ENCODE data around the gene AGAP1. TPM values are rescaled to one million over a fixed set of nuclear protein-coding genes. Genes with fewer than 3 reads are reported as not detected.

The AGAP1 gene
- total and polyA plus RNA-seq, 4 donors: 2.0 to 8.5 (median 5.4) TPM

DNA sequence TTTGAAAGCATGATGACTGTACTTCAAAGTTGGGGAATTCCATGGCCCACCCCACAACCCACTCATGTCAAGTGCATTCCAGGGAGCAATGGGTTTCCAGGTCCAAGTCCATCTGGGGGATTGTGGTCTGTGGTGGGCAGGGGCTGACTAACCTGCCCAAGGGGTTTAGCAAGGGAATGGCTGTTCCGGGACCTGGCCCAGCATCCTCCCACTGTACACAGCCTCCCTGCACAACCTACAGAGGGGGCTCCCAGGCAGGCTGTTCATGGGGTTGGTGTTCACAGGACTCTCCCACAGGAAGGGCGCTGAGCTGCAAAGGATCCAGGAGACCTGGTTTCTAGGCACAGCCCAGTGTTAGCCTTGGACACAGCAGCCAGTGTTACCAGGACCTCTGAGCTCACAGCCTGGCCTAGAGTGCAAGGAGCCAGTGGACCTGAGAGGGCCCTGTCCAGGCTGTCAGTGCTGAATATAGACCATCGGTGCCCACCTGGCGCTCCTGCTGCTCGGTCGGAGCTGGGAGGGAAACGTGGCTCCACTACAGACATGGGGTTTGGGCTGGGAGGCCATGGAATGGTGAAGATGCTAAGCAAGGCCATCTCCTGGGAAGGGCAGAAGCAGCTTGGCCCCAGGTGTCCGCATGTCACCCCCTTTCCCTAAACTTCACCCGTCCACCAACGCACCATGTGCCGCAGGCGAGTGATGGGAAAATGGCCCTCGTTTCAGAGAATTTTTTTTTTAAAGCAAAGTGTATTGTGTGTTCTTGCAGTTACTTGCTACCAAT lies 357.1 kb downstream of the AGAP1 start:
- WGBS: 97% methylated on average over 13 of the region's 13 CpGs
- H3K9me3 ChIP-seq (ENCODE audit: control insufficient read depth in 4 of 4, low read length in 3 of 4): no peaks in the 10 kb centered on the region
- H3K27me3 ChIP-seq (ENCODE audit: control insufficient read depth in 4 of 4, insufficient read depth in 4 of 4, low read length in 3 of 4): no peaks in the 10 kb centered on the region
- H3K9ac ChIP-seq (ENCODE audit: low read depth in 1 of 2, low read length in 2 of 2): no peak overlapping the region
- no peaks in the 10 kb centered on the region for H3K4me1 ChIP-seq (ENCODE audit: control insufficient read depth in 4 of 4, insufficient read depth in 4 of 4, low read length in 3 of 4)
- no peak overlapping the region for H3K27ac ChIP-seq (ENCODE audit: low read depth in 1 of 2, low read length in 2 of 2)
- no peak overlapping the region for H3K4me3 ChIP-seq (ENCODE audit: low read depth in 1 of 3, low read length in 3 of 3)
- no peak for DNase-seq (ENCODE audit: low spot score)
- no peaks in the 10 kb centered on the region for H3K36me3 ChIP-seq (ENCODE audit: control insufficient read depth in 4 of 4, insufficient read depth in 3 of 4, low read depth in 1 of 4, low read length in 3 of 4)
- no peak for TF ChIP-seq HNF4A (conservative IDR thresholded peaks at IDR 0.05)
- TF ChIP-seq, protein P1, sequence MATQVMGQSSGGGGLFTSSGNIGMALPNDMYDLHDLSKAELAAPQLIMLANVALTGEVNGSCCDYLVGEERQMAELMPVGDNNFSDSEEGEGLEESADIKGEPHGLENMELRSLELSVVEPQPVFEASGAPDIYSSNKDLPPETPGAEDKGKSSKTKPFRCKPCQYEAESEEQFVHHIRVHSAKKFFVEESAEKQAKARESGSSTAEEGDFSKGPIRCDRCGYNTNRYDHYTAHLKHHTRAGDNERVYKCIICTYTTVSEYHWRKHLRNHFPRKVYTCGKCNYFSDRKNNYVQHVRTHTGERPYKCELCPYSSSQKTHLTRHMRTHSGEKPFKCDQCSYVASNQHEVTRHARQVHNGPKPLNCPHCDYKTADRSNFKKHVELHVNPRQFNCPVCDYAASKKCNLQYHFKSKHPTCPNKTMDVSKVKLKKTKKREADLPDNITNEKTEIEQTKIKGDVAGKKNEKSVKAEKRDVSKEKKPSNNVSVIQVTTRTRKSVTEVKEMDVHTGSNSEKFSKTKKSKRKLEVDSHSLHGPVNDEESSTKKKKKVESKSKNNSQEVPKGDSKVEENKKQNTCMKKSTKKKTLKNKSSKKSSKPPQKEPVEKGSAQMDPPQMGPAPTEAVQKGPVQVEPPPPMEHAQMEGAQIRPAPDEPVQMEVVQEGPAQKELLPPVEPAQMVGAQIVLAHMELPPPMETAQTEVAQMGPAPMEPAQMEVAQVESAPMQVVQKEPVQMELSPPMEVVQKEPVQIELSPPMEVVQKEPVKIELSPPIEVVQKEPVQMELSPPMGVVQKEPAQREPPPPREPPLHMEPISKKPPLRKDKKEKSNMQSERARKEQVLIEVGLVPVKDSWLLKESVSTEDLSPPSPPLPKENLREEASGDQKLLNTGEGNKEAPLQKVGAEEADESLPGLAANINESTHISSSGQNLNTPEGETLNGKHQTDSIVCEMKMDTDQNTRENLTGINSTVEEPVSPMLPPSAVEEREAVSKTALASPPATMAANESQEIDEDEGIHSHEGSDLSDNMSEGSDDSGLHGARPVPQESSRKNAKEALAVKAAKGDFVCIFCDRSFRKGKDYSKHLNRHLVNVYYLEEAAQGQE (IDR thresholded peaks at IDR 0.05): peak; percentile 74

DNA sequence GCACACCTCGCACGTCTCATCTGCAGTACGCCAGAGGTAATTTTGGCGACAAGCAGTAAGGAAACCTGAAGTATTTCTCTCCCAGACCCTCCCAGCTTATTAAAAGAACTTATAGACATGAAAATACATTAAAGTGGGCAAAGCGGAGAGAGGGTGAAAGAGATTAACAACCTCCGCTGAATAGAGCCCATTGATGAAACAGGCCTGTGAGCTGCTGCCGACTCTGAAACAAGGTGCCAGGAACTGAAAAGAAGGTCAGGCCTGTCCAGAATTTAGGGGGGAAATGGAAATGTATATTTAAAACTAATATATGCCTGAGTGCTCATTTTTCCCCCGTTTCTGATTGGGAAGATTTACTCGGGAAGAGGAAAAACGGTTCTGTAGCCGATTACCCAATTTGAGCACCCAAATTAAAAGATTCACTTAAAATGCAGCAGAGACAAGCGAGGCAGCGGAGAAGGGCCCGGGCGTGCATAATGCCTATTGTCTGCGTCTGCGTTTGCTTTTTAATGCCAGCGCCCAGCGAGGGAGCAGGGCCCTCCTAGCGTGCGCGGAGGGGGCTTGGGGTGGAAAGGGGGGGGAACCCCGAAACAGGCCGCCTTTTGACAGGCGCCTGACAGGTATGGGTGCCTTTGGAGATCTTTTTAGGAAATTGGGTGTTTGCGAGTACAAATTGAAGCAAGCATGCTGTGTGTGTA lies 358.1 kb downstream of the AGAP1 start:
- no peaks in the 10 kb centered on the region for H3K4me1 ChIP-seq (ENCODE audit: control insufficient read depth in 4 of 4, insufficient read depth in 4 of 4, low read length in 3 of 4)
- no peaks in the 10 kb centered on the region for H3K9me3 ChIP-seq (ENCODE audit: control insufficient read depth in 4 of 4, low read length in 3 of 4)
- no peak overlapping the region for H3K4me3 ChIP-seq (ENCODE audit: low read depth in 1 of 3, low read length in 3 of 3)
- H3K9ac ChIP-seq (ENCODE audit: low read depth in 1 of 2, low read length in 2 of 2): no peak overlapping the region
- no peaks in the 10 kb centered on the region for H3K27me3 ChIP-seq (ENCODE audit: control insufficient read depth in 4 of 4, insufficient read depth in 4 of 4, low read length in 3 of 4)
- no peaks in the 10 kb centered on the region for H3K36me3 ChIP-seq (ENCODE audit: control insufficient read depth in 4 of 4, insufficient read depth in 3 of 4, low read depth in 1 of 4, low read length in 3 of 4)
- no peak for TF ChIP-seq GABPA (IDR thresholded peaks at IDR 0.05 in 1 of 2, conservative IDR thresholded peaks at IDR 0.05 in 1 of 2)
- no peak for TF ChIP-seq TAF1 (conservative IDR thresholded peaks at IDR 0.05)
- TF ChIP-seq, protein P2, sequence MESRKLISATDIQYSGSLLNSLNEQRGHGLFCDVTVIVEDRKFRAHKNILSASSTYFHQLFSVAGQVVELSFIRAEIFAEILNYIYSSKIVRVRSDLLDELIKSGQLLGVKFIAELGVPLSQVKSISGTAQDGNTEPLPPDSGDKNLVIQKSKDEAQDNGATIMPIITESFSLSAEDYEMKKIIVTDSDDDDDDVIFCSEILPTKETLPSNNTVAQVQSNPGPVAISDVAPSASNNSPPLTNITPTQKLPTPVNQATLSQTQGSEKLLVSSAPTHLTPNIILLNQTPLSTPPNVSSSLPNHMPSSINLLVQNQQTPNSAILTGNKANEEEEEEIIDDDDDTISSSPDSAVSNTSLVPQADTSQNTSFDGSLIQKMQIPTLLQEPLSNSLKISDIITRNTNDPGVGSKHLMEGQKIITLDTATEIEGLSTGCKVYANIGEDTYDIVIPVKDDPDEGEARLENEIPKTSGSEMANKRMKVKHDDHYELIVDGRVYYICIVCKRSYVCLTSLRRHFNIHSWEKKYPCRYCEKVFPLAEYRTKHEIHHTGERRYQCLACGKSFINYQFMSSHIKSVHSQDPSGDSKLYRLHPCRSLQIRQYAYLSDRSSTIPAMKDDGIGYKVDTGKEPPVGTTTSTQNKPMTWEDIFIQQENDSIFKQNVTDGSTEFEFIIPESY (IDR thresholded peaks at IDR 0.05): no peak
- no peak for TF ChIP-seq HNF4G (IDR thresholded peaks at IDR 0.05)
- TF ChIP-seq, protein P3, sequence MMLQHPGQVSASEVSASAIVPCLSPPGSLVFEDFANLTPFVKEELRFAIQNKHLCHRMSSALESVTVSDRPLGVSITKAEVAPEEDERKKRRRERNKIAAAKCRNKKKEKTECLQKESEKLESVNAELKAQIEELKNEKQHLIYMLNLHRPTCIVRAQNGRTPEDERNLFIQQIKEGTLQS (IDR thresholded peaks at IDR 0.05): no peak
- TF ChIP-seq EGR1 (IDR thresholded peaks at IDR 0.05; ENCODE audit: low read depth in 2 of 2): no peak
- no peak for TF ChIP-seq FOXA1 (IDR thresholded peaks at IDR 0.05)
- no peak for TF ChIP-seq HNF4A (conservative IDR thresholded peaks at IDR 0.05)
- no peak for TF ChIP-seq RAD21 (IDR thresholded peaks at IDR 0.05)
- TF ChIP-seq, protein P4, sequence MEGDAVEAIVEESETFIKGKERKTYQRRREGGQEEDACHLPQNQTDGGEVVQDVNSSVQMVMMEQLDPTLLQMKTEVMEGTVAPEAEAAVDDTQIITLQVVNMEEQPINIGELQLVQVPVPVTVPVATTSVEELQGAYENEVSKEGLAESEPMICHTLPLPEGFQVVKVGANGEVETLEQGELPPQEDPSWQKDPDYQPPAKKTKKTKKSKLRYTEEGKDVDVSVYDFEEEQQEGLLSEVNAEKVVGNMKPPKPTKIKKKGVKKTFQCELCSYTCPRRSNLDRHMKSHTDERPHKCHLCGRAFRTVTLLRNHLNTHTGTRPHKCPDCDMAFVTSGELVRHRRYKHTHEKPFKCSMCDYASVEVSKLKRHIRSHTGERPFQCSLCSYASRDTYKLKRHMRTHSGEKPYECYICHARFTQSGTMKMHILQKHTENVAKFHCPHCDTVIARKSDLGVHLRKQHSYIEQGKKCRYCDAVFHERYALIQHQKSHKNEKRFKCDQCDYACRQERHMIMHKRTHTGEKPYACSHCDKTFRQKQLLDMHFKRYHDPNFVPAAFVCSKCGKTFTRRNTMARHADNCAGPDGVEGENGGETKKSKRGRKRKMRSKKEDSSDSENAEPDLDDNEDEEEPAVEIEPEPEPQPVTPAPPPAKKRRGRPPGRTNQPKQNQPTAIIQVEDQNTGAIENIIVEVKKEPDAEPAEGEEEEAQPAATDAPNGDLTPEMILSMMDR (IDR thresholded peaks at IDR 0.05; ENCODE audit: low read depth, low read length, missing input control): no peak
- TF ChIP-seq RXRA (IDR thresholded peaks at IDR 0.05): no peak
- TF ChIP-seq FOXA2 (IDR thresholded peaks at IDR 0.05): no peak
- TF ChIP-seq, protein P1 (IDR thresholded peaks at IDR 0.05): no peak
- TF ChIP-seq SP1 (IDR thresholded peaks at IDR 0.05): no peak
- TF ChIP-seq, protein P5, sequence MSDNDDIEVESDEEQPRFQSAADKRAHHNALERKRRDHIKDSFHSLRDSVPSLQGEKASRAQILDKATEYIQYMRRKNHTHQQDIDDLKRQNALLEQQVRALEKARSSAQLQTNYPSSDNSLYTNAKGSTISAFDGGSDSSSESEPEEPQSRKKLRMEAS (IDR thresholded peaks at IDR 0.05): no peak
- no peak for TF ChIP-seq YY1 (IDR thresholded peaks at IDR 0.05)
- TF ChIP-seq NR2F2 (IDR thresholded peaks at IDR 0.05): no peak
- 95% methylated on average over 26 of the region's 26 CpGs for WGBS
- no peak overlapping the region for H3K27ac ChIP-seq (ENCODE audit: low read depth in 1 of 2, low read length in 2 of 2)
- no peak for DNase-seq (ENCODE audit: low spot score)

Data from liver (tissue), 9 donors.